HepG2 (cell line): ENCODE measurements around the gene SMAP1. TPM values are rescaled to one million over a fixed set of nuclear protein-coding genes. Genes with fewer than 3 reads are reported as not detected.

Source experiments
- BRCA1 ChIP-seq: sonication (generic); formaldehyde crosslinking; IDR thresholded peaks from 2 replicates; pipeline ENCODE4 v1.4.0; 2020; ENCODE audit warnings: missing genetic modification reagents
- CEBPG ChIP-seq: IDR thresholded peaks from 2 replicates; pipeline ENCODE4 v1.6.1; 2016
- FOXA1 ChIP-seq, 2 experiments: fragments of 450-650 bp in 1 of 2; sonication (generic) in 1 of 2; formaldehyde crosslinking in 1 of 2; IDR thresholded peaks; 2 replicates each; pipeline versions ENCODE4 v1.4.0 to v1.6.1; 2016 to 2020; ENCODE audit warnings: missing genetic modification reagents in 1 of 2
- FOXK1 ChIP-seq: sonication (generic); formaldehyde crosslinking; IDR thresholded peaks from 2 replicates; pipeline ENCODE4 v1.4.0; 2020; ENCODE audit warnings: low read depth, missing genetic modification reagents, borderline replicate concordance
- FOXP4 ChIP-seq: sonication (generic); formaldehyde crosslinking; IDR thresholded peaks from 2 replicates; pipeline ENCODE4 v1.4.0; 2020; ENCODE audit warnings: missing genetic modification reagents
- GMEB2 ChIP-seq: IDR thresholded peaks from 2 replicates; pipeline ENCODE4 v1.6.1; 2016; ENCODE audit warnings: missing biosample characterization, missing genetic modification reagents, low read depth
- GPN1 ChIP-seq: sonication (generic); formaldehyde crosslinking; IDR thresholded peaks from 2 replicates; pipeline ENCODE4 v1.5.1; 2020; ENCODE audit warnings: missing genetic modification reagents, borderline replicate concordance
- HNF4A ChIP-seq: sonication (generic); formaldehyde crosslinking; IDR thresholded peaks from 2 replicates; pipeline ENCODE4 v1.4.0; 2020; ENCODE audit warnings: missing genetic modification reagents
- KMT2B ChIP-seq: IDR thresholded peaks from 2 replicates; pipeline ENCODE4 v1.6.1; 2016; ENCODE audit warnings: missing genetic modification reagents, missing compliant biosample characterization
- MED1 ChIP-seq: sonication (generic); formaldehyde crosslinking; IDR thresholded peaks from 2 replicates; pipeline ENCODE4 v1.4.0; 2020; ENCODE audit warnings: missing genetic modification reagents
- MIER2 ChIP-seq: IDR thresholded peaks from 2 replicates; pipeline ENCODE4 v1.6.1; 2016; ENCODE audit warnings: missing biosample characterization, missing genetic modification reagents
- NCOA2 ChIP-seq: sonication (generic); formaldehyde crosslinking; IDR thresholded peaks from 2 replicates; pipeline ENCODE4 v1.8.0; 2022; ENCODE audit warnings: inconsistent platforms
- POLR2G ChIP-seq: fragments of 200-400 bp; formaldehyde crosslinking; IDR thresholded peaks from 2 replicates; pipeline ENCODE4 v1.6.1; 2018; ENCODE audit warnings: mild to moderate bottlenecking, low read depth, low read length, moderate library complexity
- SAP130 ChIP-seq: IDR thresholded peaks from 2 replicates; pipeline ENCODE4 v1.6.1; 2016; ENCODE audit warnings: low read depth
- SMARCE1 ChIP-seq: fragments of 450-650 bp; IDR thresholded peaks from 2 replicates; pipeline ENCODE4 v1.6.1; 2017; ENCODE audit warnings: borderline replicate concordance
- SRY ChIP-seq: sonication (generic); formaldehyde crosslinking; IDR thresholded peaks from 2 replicates; pipeline ENCODE4 v1.8.0; 2022; ENCODE audit warnings: mild to moderate bottlenecking, missing genetic modification reagents
- STAG1 ChIP-seq: sonication (generic); formaldehyde crosslinking; IDR thresholded peaks from 2 replicates; pipeline ENCODE4 v1.4.0; 2020; ENCODE audit warnings: missing genetic modification reagents
- TBL1XR1 ChIP-seq: fragments of 150-350 bp; IDR thresholded peaks from 2 replicates; pipeline ENCODE4 v1.6.1; 2014; ENCODE audit warnings: borderline replicate concordance, low read length; ENCODE audit not compliant: partially characterized antibody
- TCF12 ChIP-seq, 2 experiments: fragments of 450-650 bp in 1 of 2; sonication (generic) in 1 of 2; formaldehyde crosslinking in 1 of 2; IDR thresholded peaks; 2 replicates each; pipeline versions ENCODE4 v1.6.1 to v1.8.0; 2017 to 2022; ENCODE audit warnings: antibody characterized with exemption in 1 of 2, mild to moderate bottlenecking in 1 of 2, missing genetic modification reagents in 1 of 2, moderate library complexity in 1 of 2
- TCF7 ChIP-seq: sonication (generic); IDR thresholded peaks from 2 replicates; pipeline ENCODE4 v1.6.1; 2016; ENCODE audit warnings: antibody characterized with exemption, low read depth
- TP53 ChIP-seq: sonication (generic); formaldehyde crosslinking; conservative IDR thresholded peaks from 2 replicates; pipeline ENCODE4 v1.4.0; 2020; ENCODE audit warnings: missing genetic modification reagents
- ZBTB1 ChIP-seq: sonication (generic); formaldehyde crosslinking; IDR thresholded peaks from 2 replicates; pipeline ENCODE4 v1.4.0; 2020; ENCODE audit warnings: missing genetic modification reagents, borderline replicate concordance
- ZBTB21 ChIP-seq: sonication (generic); formaldehyde crosslinking; IDR thresholded peaks from 2 replicates; pipeline ENCODE4 v1.4.0; 2020; ENCODE audit warnings: missing genetic modification reagents
- ZNF30 ChIP-seq: sonication (generic); formaldehyde crosslinking; IDR thresholded peaks from 2 replicates; pipeline ENCODE4 v1.5.0; 2020; ENCODE audit warnings: mild to moderate bottlenecking, missing genetic modification reagents
- ZNF549 ChIP-seq: sonication (generic); formaldehyde crosslinking; IDR thresholded peaks from 2 replicates; pipeline ENCODE4 v1.5.0; 2020; ENCODE audit warnings: missing genetic modification reagents
- ZNF572 ChIP-seq: sonication (generic); formaldehyde crosslinking; IDR thresholded peaks from 2 replicates; pipeline ENCODE4 v1.5.1; 2020; ENCODE audit warnings: mild to moderate bottlenecking, missing genetic modification reagents
- ZNF652 ChIP-seq: IDR thresholded peaks from 2 replicates; pipeline ENCODE4 v1.6.1; 2016; ENCODE audit warnings: low read depth, borderline replicate concordance
- ZNF703 ChIP-seq: sonication (generic); formaldehyde crosslinking; IDR thresholded peaks from 2 replicates; pipeline ENCODE4 v1.5.1; 2020; ENCODE audit warnings: missing genetic modification reagents, mild to moderate bottlenecking, moderate library complexity, borderline replicate concordance
- ZNF878 ChIP-seq: sonication (generic); formaldehyde crosslinking; IDR thresholded peaks from 2 replicates; pipeline ENCODE4 v1.8.1; 2023; ENCODE audit warnings: mild to moderate bottlenecking, missing genetic modification reagents, moderate library complexity
- polyA plus RNA-seq, 8 experiments: library from polyadenylated mRNA; depleted of rRNA in 3 of 8; stranded (reverse) in 7 of 8; unstranded in 1 of 8; fragments of >200 nt; fragmentation: Illumina TruSeq in 4 of 8; extraction: Trizol in 4 of 8; gene quantifications; 2 replicates each; pipeline versions ENCODE4 v1.2.1 to v1.2.3, GENCODE V29; 2011 to 2016; ENCODE audit warnings: low read depth in 4 of 8, missing spikeins in 1 of 8, mixed read lengths in 1 of 8; ENCODE audit not compliant: insufficient read depth in 1 of 8
- total RNA-seq, 5 experiments: library from RNA; depleted of rRNA; stranded (reverse); fragments of >200 nt; fragmentation: Illumina TruSeq; extraction: Trizol; gene quantifications; 2 replicates each; pipeline ENCODE4 v1.2.3, GENCODE V29; 2016; ENCODE audit warnings: low read depth in 1 of 5

Gene SMAP1
- total and polyA plus RNA-seq, 2 of the 13 experiments (the other 11 are each of a cell fraction or from before 2014, with no cell fraction given) = 13.4 to 17.8 TPM

GRCh38 chr6:70849348-70850069, 181.8 kb downstream of the SMAP1 start (continued):
- no peak for TF ChIP-seq TCF12 (IDR thresholded peaks at IDR 0.05)
- no peak for TF ChIP-seq TCF12 (CRISPR knock-in tag; IDR thresholded peaks at IDR 0.05)
- TF ChIP-seq HNF4A (CRISPR knock-in tag) = peak; percentile 77
- 0 out of 2 replicates have a peak, but pooled peaks have one; percentile 22 for TF ChIP-seq FOXP4 (CRISPR knock-in tag)
- TF ChIP-seq GMEB2 (CRISPR knock-in tag) = no peak
- TF ChIP-seq ZNF572 (CRISPR knock-in tag) = no peak
- TF ChIP-seq SAP130 (CRISPR knock-in tag) = peak; percentile 43
- no peak for TF ChIP-seq ZBTB21
- TF ChIP-seq TP53 (CRISPR knock-in tag) = no peak
- TF ChIP-seq KMT2B (CRISPR knock-in tag) = no peak
- TF ChIP-seq ZBTB1 = no peak
- TF ChIP-seq POLR2G = no peak
- TF ChIP-seq GPN1 (CRISPR knock-in tag) = no peak
- TF ChIP-seq NCOA2 = peak; percentile 55
- no peak for TF ChIP-seq SRY
- TF ChIP-seq SMARCE1 = 0 out of 2 replicates have a peak, but pooled peaks have one; percentile 14
- peak; percentile 61 for TF ChIP-seq FOXA1 (IDR thresholded peaks at IDR 0.05)
- 0 out of 2 replicates have a peak, but pooled peaks have one; percentile 38 for TF ChIP-seq FOXA1 (CRISPR knock-in tag; IDR thresholded peaks at IDR 0.05)
- TF ChIP-seq MED1 (CRISPR knock-in tag) = peak; percentile 64
- TF ChIP-seq CEBPG = peak; percentile 80
- no peak for TF ChIP-seq ZNF703
- TF ChIP-seq TCF7 = peak; percentile 19; the same call in 1 of the 2 replicates
- TF ChIP-seq ZNF652 (CRISPR knock-in tag) = peak; percentile 28; the same call in 1 of the 2 replicates
- TF ChIP-seq FOXK1 (CRISPR knock-in tag) = no peak
- no peak for TF ChIP-seq ZNF878
- no peak for TF ChIP-seq STAG1 (CRISPR knock-in tag)
- no peak for TF ChIP-seq BRCA1 (CRISPR knock-in tag)
- TF ChIP-seq ZNF30 (CRISPR knock-in tag) = no peak
- TF ChIP-seq MIER2 (CRISPR knock-in tag) = no peak
- TF ChIP-seq ZNF549 (CRISPR knock-in tag) = no peak
- TF ChIP-seq TBL1XR1 = peak; percentile 30
